Bronchial epithelial cell (primary cell): ENCODE measurements around the gene EVA1A. TPM values are rescaled to one million over a fixed set of nuclear protein-coding genes. Genes with fewer than 3 reads are reported as not detected.

Source experiments
- DNase-seq: peaks from one replicate; pipeline ENCODE4 v3.0.0-alpha.2; 2010; ENCODE audit warnings: low read depth
- FAIRE-seq: peaks from 2 replicates; lab custom pipeline; 2011; peaks lifted over from hg19 to GRCh38; lab: Jason Lieb, UNC
- H3K27me3 ChIP-seq: 2 replicates; pipeline ENCODE4 v1.5.1; 2011; ENCODE audit warnings: low read length; ENCODE audit not compliant: control insufficient read depth, insufficient read depth
- H3K36me3 ChIP-seq: 2 replicates; pipeline ENCODE4 v1.5.1; 2011; ENCODE audit warnings: low read length; ENCODE audit not compliant: control insufficient read depth, insufficient read depth
- H3K4me3 ChIP-seq: 2 replicates; pipeline ENCODE4 v1.5.1; 2011; ENCODE audit warnings: mild to moderate bottlenecking, low read depth, low read length, control low read depth
- total RNA-seq: library from RNA; depleted of rRNA; stranded (reverse); fragments of >200 nt; gene quantifications from 2 replicates; pipeline ENCODE4 v1.2.1, GENCODE V29; 2014
- TF ChIP-seq, protein P1 (sequence below): IDR thresholded peaks from 2 replicates; pipeline ENCODE4 v1.5.1; 2011; ENCODE audit warnings: mild to moderate bottlenecking, moderate library complexity, low read length, control low read depth, inconsistent platforms; ENCODE audit not compliant: insufficient read depth, severe bottlenecking

EVA1A gene
- total RNA-seq, 1 donor from 2014 or later, result 5.8 TPM

DNA sequence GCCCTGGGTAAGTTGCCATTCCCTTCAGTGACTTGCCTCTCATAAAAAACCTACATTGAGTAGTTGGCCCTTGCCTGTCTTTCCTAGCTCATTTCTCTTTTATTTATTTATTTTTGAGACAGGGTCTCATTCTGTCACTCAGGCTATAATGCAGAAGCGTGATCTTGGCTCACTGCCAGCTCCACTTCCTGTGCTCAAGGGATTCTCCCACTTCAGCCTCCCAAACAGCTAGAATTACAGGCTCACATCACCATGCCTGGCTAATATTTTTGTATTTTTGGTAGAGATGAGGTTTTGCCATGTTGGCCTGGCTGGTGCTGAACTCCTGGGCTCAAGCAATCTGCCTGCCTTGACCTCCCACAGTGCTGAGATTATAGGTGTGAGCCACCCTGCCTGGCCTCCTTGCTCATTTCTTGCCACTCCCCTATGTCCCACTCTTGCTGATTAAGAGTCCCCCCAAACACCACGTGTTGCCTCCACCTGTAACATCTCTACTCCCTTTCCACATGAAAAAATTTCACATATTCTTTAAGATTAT, 12.6 kb downstream of the EVA1A start:
- DNase-seq, result no peak

DNA sequence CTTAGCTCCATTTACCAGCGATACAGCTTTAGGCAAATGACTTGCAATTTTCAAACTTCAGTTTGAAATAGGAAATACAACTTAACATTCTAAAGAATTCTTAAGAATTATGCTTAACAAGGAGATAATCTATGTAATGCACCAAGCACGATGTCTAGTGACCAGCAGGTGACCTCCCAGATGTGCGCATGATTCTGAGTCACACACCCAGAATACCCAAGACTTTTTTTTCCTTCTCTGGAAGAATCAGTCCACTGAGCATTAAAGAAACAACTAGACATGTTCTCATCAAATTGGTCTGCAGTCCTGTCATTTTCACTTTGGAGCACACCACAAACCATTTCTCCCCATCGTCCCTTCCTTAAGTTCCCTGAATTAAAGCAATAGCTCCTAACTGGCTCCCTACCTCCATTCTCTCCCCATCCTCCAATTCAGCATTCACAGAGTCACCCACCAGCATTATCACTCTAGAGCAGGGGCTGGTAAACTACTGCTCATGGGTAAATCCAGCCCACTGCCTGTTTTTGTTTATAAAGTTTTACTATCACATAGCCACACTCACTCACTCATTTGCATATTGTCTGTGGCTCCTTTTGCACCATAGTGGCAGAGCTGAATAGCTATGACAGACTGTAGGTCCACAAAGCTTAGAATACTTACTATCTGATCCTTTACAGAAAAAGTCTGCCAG, 13.2 kb downstream of the EVA1A start:
- DNase-seq (peak; percentile 11), FAIRE-seq (no peak)
- H3K36me3 ChIP-seq, result no peaks in the 10 kb centered on the region
- no peak overlapping the region for H3K4me3 ChIP-seq
- TF ChIP-seq, protein P1, sequence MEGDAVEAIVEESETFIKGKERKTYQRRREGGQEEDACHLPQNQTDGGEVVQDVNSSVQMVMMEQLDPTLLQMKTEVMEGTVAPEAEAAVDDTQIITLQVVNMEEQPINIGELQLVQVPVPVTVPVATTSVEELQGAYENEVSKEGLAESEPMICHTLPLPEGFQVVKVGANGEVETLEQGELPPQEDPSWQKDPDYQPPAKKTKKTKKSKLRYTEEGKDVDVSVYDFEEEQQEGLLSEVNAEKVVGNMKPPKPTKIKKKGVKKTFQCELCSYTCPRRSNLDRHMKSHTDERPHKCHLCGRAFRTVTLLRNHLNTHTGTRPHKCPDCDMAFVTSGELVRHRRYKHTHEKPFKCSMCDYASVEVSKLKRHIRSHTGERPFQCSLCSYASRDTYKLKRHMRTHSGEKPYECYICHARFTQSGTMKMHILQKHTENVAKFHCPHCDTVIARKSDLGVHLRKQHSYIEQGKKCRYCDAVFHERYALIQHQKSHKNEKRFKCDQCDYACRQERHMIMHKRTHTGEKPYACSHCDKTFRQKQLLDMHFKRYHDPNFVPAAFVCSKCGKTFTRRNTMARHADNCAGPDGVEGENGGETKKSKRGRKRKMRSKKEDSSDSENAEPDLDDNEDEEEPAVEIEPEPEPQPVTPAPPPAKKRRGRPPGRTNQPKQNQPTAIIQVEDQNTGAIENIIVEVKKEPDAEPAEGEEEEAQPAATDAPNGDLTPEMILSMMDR, result no peak
- H3K27me3 ChIP-seq, result no peaks in the 10 kb centered on the region

More for the DNA sequence above, 12.6 kb downstream of the EVA1A start:
- FAIRE-seq, result no peak
- Histone ChIP-seq H3K27me3 (no peaks in the 10 kb centered on the region), H3K36me3 (no peaks in the 10 kb centered on the region), H3K4me3 (no peak overlapping the region)
- TF ChIP-seq, protein P1, result no peak

DNA sequence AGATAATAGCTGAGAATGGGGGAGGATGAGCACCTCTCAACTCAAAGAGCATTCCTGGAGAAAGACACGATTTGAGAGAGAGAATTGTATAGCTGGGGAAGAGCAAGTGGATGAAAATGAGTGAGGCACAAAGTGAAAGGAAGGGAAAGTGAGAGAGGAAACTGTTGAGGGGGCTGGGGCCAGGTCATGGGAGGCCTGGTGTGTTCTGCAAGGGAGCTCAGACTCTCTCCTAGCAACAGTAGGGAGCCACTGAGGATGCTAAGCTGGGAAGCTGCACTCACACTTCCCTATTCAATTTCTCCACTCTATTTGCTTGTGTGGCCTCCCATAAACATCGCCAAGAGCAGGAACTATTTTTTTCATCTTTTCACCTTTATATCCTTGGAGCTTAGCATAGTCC, 14.8 kb downstream of the EVA1A start:
- DNase-seq (no peak), FAIRE-seq (no peak)
- TF ChIP-seq, protein P1, result no peak

DNA sequence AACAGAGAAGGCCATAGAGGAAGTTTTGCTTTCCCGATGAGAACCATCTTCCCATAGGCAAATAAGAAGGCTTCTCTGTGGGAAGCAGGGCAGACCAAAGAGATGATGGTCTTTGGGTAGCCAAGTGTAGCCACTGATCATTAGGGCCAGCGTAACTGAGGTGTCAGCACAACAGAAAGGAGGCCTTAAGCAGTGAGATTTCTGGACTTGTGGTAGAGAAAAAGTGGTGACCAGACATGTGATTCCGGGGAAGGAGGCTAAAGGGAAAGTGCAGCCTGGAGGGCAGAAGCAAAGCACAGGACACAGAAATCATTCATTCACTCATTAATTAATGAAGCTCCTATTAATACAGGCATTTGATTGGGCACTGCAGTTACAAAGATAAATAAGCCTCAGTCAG, 15.4 kb downstream of the EVA1A start:
- no peak overlapping the region for H3K4me3 ChIP-seq
- no peaks in the 10 kb centered on the region for H3K27me3 ChIP-seq
- FAIRE-seq (no peak), DNase-seq (no peak)
- H3K36me3 ChIP-seq, result no peaks in the 10 kb centered on the region
- TF ChIP-seq, protein P1, result no peak

More for the DNA sequence above, 14.8 kb downstream of the EVA1A start:
- H3K4me3 ChIP-seq, result no peak overlapping the region
- no peaks in the 10 kb centered on the region for H3K27me3 ChIP-seq
- no peaks in the 10 kb centered on the region for H3K36me3 ChIP-seq

DNA sequence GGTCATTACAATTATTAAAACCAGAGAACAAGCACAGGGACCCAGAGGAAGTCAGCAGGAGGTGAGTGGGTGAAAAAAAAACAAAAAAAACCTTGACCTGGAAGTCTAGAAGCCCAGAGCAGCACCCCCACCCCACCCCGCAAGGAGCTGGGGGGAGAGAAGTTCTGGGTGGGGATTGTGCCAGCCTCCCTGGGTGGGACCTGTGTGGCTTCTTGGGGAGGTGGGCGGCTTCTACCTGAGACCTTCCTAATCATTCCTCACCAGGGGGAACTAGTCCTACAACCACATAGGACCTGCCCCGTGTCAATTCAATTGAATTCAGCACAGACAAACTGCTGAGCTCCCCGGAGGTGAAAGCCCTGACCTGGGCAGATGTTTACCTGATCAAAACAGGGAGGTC, 17.3 kb downstream of the EVA1A start:
- DNase-seq (no peak), FAIRE-seq (no peak)
- no peaks in the 10 kb centered on the region for H3K27me3 ChIP-seq

More for the DNA sequence above, 17.3 kb downstream of the EVA1A start:
- H3K4me3 ChIP-seq, result no peak overlapping the region
- TF ChIP-seq, protein P1, result no peak
- H3K36me3 ChIP-seq, result no peaks in the 10 kb centered on the region
